Right atrium auricular region (tissue), 2 donors: ENCODE results near the gene AMPD2. TPM values are rescaled to one million over a fixed set of nuclear protein-coding genes. Genes with fewer than 3 reads are reported as not detected.

ENCODE experiments used
- DNase-seq: peaks from one replicate; pipeline ENCODE4 v3.0.0-alpha.2; 2019; ENCODE audit warnings: low spot score
- H3K27ac ChIP-seq, 2 donors: fragments of 200-600 bp; sonication (generic); 1 replicate in 1 of 2; 2 replicates in 1 of 2; pipeline ENCODE4 v1.5.1; 2016 to 2019
- H3K27me3 ChIP-seq, 2 donors: fragments of 200-600 bp; sonication (generic); one replicate each; pipeline versions ENCODE4 v1.5.1 to v1.6.0; 2017 to 2019
- H3K36me3 ChIP-seq: fragments of 200-600 bp; sonication (generic); one replicate; pipeline ENCODE4 v1.5.1; 2016
- H3K4me1 ChIP-seq, 2 donors: fragments of 200-600 bp; sonication (generic); one replicate each; pipeline versions ENCODE4 v1.5.1 to v1.6.0; 2017 to 2019
- H3K4me3 ChIP-seq, 2 donors: fragments of 200-600 bp; sonication (generic); 1 replicate in 1 of 2; 2 replicates in 1 of 2; pipeline ENCODE4 v1.5.1; 2017 to 2019; ENCODE audit warnings: mild to moderate bottlenecking in 1 of 2, moderate library complexity in 1 of 2
- H3K9me3 ChIP-seq, 2 donors: fragments of 200-600 bp; sonication (generic); one replicate each; pipeline ENCODE4 v1.5.1; 2019
- total RNA-seq, 2 donors: library from RNA; depleted of rRNA; stranded (reverse); fragments of >200 nt; gene quantifications; one replicate each; pipeline ENCODE4 v1.1.0, GENCODE V29; 2016
- TF ChIP-seq, protein P1 (sequence below), 2 donors: fragments of 200-600 bp; sonication (generic); IDR thresholded peaks; one replicate each; pipeline ENCODE4 v1.5.1; 2019; ENCODE audit warnings: antibody characterized with exemption in 2 of 2

The AMPD2 gene
- total RNA-seq, 2 donors from 2014 or later, result 16.1 to 17.9 TPM

DNA sequence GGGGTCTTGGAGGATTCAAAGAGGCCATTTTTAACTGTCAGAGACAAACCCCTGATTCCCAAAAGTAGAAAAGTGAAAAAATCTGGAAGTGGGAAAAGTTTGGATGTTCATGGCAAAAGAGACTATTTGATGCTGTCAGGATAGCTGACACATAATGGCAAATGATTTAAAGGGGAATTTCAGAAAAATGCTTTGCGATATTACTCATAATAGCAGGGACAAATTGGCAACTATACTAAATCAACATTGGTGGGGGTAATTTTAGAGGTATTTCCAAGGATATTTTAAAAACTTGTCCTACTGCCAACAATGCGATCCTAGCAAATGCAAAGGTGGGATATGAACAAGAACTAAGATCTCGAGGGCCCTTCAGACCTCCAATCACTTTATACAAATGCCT is 31.0 kb downstream of the AMPD2 start:
- TF ChIP-seq, protein P1, sequence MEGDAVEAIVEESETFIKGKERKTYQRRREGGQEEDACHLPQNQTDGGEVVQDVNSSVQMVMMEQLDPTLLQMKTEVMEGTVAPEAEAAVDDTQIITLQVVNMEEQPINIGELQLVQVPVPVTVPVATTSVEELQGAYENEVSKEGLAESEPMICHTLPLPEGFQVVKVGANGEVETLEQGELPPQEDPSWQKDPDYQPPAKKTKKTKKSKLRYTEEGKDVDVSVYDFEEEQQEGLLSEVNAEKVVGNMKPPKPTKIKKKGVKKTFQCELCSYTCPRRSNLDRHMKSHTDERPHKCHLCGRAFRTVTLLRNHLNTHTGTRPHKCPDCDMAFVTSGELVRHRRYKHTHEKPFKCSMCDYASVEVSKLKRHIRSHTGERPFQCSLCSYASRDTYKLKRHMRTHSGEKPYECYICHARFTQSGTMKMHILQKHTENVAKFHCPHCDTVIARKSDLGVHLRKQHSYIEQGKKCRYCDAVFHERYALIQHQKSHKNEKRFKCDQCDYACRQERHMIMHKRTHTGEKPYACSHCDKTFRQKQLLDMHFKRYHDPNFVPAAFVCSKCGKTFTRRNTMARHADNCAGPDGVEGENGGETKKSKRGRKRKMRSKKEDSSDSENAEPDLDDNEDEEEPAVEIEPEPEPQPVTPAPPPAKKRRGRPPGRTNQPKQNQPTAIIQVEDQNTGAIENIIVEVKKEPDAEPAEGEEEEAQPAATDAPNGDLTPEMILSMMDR (IDR thresholded peaks at IDR 0.05), result no peak
- H3K4me3 ChIP-seq, result no peak overlapping the region
- no peak for DNase-seq
- H3K9me3 ChIP-seq, result no peaks in the 10 kb centered on the region
- H3K36me3 ChIP-seq, result no peaks in the 10 kb centered on the region
- H3K27ac ChIP-seq, result no peak overlapping the region
- H3K4me1 ChIP-seq, result peaks cover 0 to 13% of the 10 kb centered on the region in 2 donors
- no peaks in the 10 kb centered on the region for H3K27me3 ChIP-seq

GRCh38 chr1:109652402-109652801 is 32.8 kb downstream of the AMPD2 start:
- H3K9me3 ChIP-seq, result no peaks in the 10 kb centered on the region
- TF ChIP-seq, protein P1 (IDR thresholded peaks at IDR 0.05), result no peak
- H3K4me3 ChIP-seq, result no peak overlapping the region
- H3K27me3 ChIP-seq, result no peaks in the 10 kb centered on the region
- no peak for DNase-seq
- H3K36me3 ChIP-seq, result no peaks in the 10 kb centered on the region
- H3K27ac ChIP-seq, result no peak overlapping the region
- peaks cover 0 to 18% of the 10 kb centered on the region in 2 donors for H3K4me1 ChIP-seq

DNA sequence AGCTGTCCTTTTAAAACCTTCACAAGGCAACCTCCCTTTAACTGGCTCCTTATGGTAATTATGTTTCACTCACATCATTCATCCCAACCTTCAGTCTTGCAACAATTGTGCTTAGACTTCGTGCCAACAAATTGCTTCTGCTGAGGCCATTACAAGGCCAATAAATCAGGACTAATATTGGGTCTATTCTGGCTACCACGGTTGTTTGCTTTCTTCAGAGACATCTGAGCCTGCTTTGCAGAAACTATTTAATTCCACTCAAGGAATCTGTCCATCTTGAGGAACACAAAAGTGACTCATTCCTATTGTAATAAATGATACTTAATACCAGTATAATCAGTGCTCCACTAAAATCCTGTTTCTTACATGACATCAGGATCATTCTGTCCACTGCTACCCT is 33.7 kb downstream of the AMPD2 start:
- Histone ChIP-seq H3K4me1 (peaks cover 0 to 18% of the 10 kb centered on the region in 2 donors), H3K27me3 (no peaks in the 10 kb centered on the region), H3K36me3 (no peaks in the 10 kb centered on the region), H3K27ac (no peak overlapping the region), H3K9me3 (no peaks in the 10 kb centered on the region), H3K4me3 (no peak overlapping the region)
- DNase-seq, result no peak
- TF ChIP-seq, protein P1 (IDR thresholded peaks at IDR 0.05), result no peak

DNA sequence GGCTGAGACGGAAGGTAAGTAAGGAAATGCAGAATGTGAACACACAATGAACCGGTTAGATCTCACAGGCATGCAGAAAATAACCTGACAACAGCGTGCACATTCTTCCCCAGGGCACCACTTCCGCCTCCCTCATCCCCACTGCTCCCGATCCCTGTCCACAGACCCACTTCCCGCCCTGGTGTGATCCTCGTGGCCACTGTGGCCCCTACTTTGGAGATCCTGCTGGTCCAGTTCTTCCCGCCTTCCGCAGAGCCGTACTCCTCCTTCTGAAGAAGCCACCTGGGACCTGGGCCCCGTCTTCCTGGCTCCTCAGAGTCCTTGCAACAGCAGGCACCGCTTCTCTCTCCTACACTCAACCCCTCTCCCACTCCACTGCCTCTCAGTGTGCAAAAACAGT is 34.9 kb downstream of the AMPD2 start:
- peak; percentile 11 for DNase-seq
- Histone ChIP-seq H3K27me3 (no peaks in the 10 kb centered on the region), H3K9me3 (no peaks in the 10 kb centered on the region), H3K4me1 (peaks cover 0 to 18% of the 10 kb centered on the region in 2 donors), H3K36me3 (peaks cover 2% of the 10 kb centered on the region), H3K4me3 (no peak overlapping the region), H3K27ac (no peak overlapping the region)
- TF ChIP-seq, protein P1 (IDR thresholded peaks at IDR 0.05), result no peak

GRCh38 chr1:109655615-109656519 is 36.2 kb downstream of the AMPD2 start, which contains the start of gene GSTM4:
Gene GSTM4, plus strand, starts transcription at chr1:109656099. Its CDS starts 291 bp downstream, at chr1:109656390.
- Histone ChIP-seq H3K4me1 (peaks cover 0 to 18% of the 10 kb centered on the region in 2 donors), H3K27me3 (no peaks in the 10 kb centered on the region), H3K9me3 (no peaks in the 10 kb centered on the region), H3K27ac (peak within 1 kb of the TSS; percentile 87 to 90), H3K36me3 (peaks cover 12% of the 10 kb centered on the region), H3K4me3 (peak within 1 kb of the TSS; percentile 74 to 79)
- peak; percentile 90 for DNase-seq
- TF ChIP-seq, protein P1 (IDR thresholded peaks at IDR 0.05), result peak in 1 of 2 donors; percentile 48
